IMR-90 (cell line): ENCODE measurements around the gene NCF2. TPM values are rescaled to one million over a fixed set of nuclear protein-coding genes. Genes with fewer than 3 reads are reported as not detected.
A peak's percentile ranks its signal among the peaks of the same experiment; 100 is the strongest.

Experiments
- ATAC-seq: fragments of 200-7000 bp; cut with Tn5 transposase; 2 replicates; pipeline ENCODE4 v1.9.1; 2020; ENCODE audit warnings: low read depth, mild to moderate bottlenecking, moderate library complexity
- BruUV-seq: library from RNA; stranded (reverse); fragments of 400-500 nt; replicated peaks from 2 replicates; lab custom pipeline; 2021; lab: Mats Ljungman, UMichigan
- CTCF ChIA-PET: fragments of 300-600 bp; formaldehyde crosslinking; extraction: SDS; loops from one replicate; lab custom pipeline; 2021; ENCODE audit warnings: antibody characterized with exemption; lab: Yijun Ruan, JAX
- POLR2A ChIA-PET: fragments of 300-600 bp; sonication (Branson Sonifier 250); formaldehyde crosslinking; loops from one replicate; lab custom pipeline; 2022; ENCODE audit warnings: antibody characterized with exemption; ENCODE audit not compliant: unreplicated experiment; lab: Charles Lee
- DNase-seq: peaks from one replicate; pipeline ENCODE4 v3.0.0; 2013
- H2AFZ ChIP-seq: replicated peaks from 2 replicates; pipeline ENCODE3; 2013; ENCODE audit warnings: low read length, mild to moderate bottlenecking; ENCODE audit not compliant: poor library complexity
- H2AK5ac ChIP-seq: 2 replicates; pipeline ENCODE4 v1.6.1; 2013; ENCODE audit warnings: low read depth, low read length, inconsistent platforms
- H2AK9ac ChIP-seq: replicated peaks from 2 replicates; pipeline ENCODE3; 2013; ENCODE audit warnings: mild to moderate bottlenecking, low read depth, low read length, moderate library complexity; ENCODE audit not compliant: poor library complexity
- H2BK120ac ChIP-seq: 2 replicates; pipeline ENCODE4 v1.6.1; 2013; ENCODE audit warnings: low read depth, low read length, inconsistent platforms
- H2BK15ac ChIP-seq: 3 replicates; pipeline ENCODE4 v1.6.1; 2013; ENCODE audit warnings: low read depth, low read length, inconsistent platforms
- H2BK20ac ChIP-seq: 2 replicates; pipeline ENCODE4 v1.6.1; 2013; ENCODE audit warnings: low read depth, mild to moderate bottlenecking, inconsistent platforms, low read length, moderate library complexity
- H2BK5ac ChIP-seq: 2 replicates; pipeline ENCODE4 v1.6.1; 2013; ENCODE audit warnings: mild to moderate bottlenecking, low read depth, low read length, inconsistent platforms; ENCODE audit not compliant: poor library complexity, severe bottlenecking
- H3K14ac ChIP-seq: replicated peaks from 2 replicates; pipeline ENCODE4 v1.6.1; 2013; ENCODE audit warnings: low read depth, low read length, inconsistent platforms
- H3K18ac ChIP-seq: 2 replicates; pipeline ENCODE4 v1.6.1; 2013; ENCODE audit warnings: low read depth, low read length, control low read depth
- H3K23ac ChIP-seq: 2 replicates; pipeline ENCODE4 v1.6.1; 2013; ENCODE audit warnings: low read depth, low read length, inconsistent platforms
- H3K27ac ChIP-seq: 2 replicates; pipeline ENCODE4 v1.5.1; 2013; ENCODE audit warnings: mild to moderate bottlenecking, control low read depth, low read length; ENCODE audit not compliant: insufficient read depth
- H3K27me3 ChIP-seq: 2 replicates; pipeline ENCODE4 v1.6.1; 2013; ENCODE audit warnings: low read length; ENCODE audit not compliant: control insufficient read depth, insufficient read depth
- H3K36me3 ChIP-seq: 2 replicates; pipeline ENCODE4 v1.6.1; 2013; ENCODE audit warnings: low read length, mixed read lengths; ENCODE audit not compliant: control insufficient read depth, insufficient read depth
- H3K4ac ChIP-seq: 2 replicates; pipeline ENCODE4 v1.6.1; 2013; ENCODE audit warnings: low read depth, low read length, inconsistent platforms
- H3K4me1 ChIP-seq: 2 replicates; pipeline ENCODE4 v1.6.1; 2013; ENCODE audit warnings: low read length, mixed read lengths; ENCODE audit not compliant: control insufficient read depth, insufficient read depth
- H3K4me2 ChIP-seq: 2 replicates; pipeline ENCODE4 v1.6.1; 2013; ENCODE audit warnings: low read depth, mild to moderate bottlenecking, control low read depth, low read length, moderate library complexity
- H3K4me3 ChIP-seq: 2 replicates; pipeline ENCODE4 v1.5.1; 2013; ENCODE audit warnings: low read depth, mild to moderate bottlenecking, control low read depth, low read length, moderate library complexity; ENCODE audit not compliant: insufficient read depth
- H3K56ac ChIP-seq: 2 replicates; pipeline ENCODE4 v1.6.1; 2013; ENCODE audit warnings: low read length, inconsistent platforms; ENCODE audit not compliant: insufficient read depth; ENCODE audit errors: extremely low read depth
- H3K79me1 ChIP-seq, 2 experiments: 2 replicates each; pipeline ENCODE4 v1.6.1; 2013; ENCODE audit warnings: low read length in 2 of 2, inconsistent platforms in 1 of 2, low read depth in 1 of 2
- H3K9ac ChIP-seq: 2 replicates; pipeline ENCODE4 v1.6.1; 2013; ENCODE audit warnings: low read depth, low read length, control low read depth
- H3K9me1 ChIP-seq: 2 replicates; pipeline ENCODE4 v1.6.1; 2013; ENCODE audit warnings: low read length, inconsistent platforms; ENCODE audit not compliant: insufficient read depth
- H3K9me3 ChIP-seq: 2 replicates; pipeline ENCODE4 v1.6.1; 2013; ENCODE audit warnings: low read length; ENCODE audit not compliant: control insufficient read depth, insufficient read depth
- H4K20me1 ChIP-seq: 2 replicates; pipeline ENCODE4 v1.6.1; 2013; ENCODE audit warnings: low read length, inconsistent platforms; ENCODE audit not compliant: insufficient read depth
- H4K5ac ChIP-seq: 2 replicates; pipeline ENCODE4 v1.6.1; 2013; ENCODE audit warnings: mild to moderate bottlenecking, low read depth, low read length, control low read depth
- H4K8ac ChIP-seq, 2 experiments: 2 replicates each; pipeline ENCODE4 v1.6.1; 2013; ENCODE audit warnings: low read depth in 2 of 2, low read length in 2 of 2, control low read depth in 1 of 2, inconsistent platforms in 1 of 2
- H4K91ac ChIP-seq: 2 replicates; pipeline ENCODE4 v1.6.1; 2013; ENCODE audit warnings: low read depth, low read length, inconsistent platforms; ENCODE audit not compliant: insufficient read depth
- CEBPB ChIP-seq: IDR thresholded peaks from 2 replicates; pipeline ENCODE4 v1.6.1; 2012; ENCODE audit warnings: low read depth, low read length, improper control_type of control experiment
- CHD1 ChIP-seq: IDR thresholded peaks from 2 replicates; pipeline ENCODE4 v1.6.1; 2012; ENCODE audit warnings: low read depth, low read length, improper control_type of control experiment
- RAD21 ChIP-seq: IDR thresholded peaks from 2 replicates; pipeline ENCODE4 v1.6.1; 2012; ENCODE audit warnings: low read length, improper control_type of control experiment
- whole genome bisulfite sequencing, 2 experiments: methylation state at CpG; one replicate each; pipeline versions ENCODE4 v1.1.5 to v1.1.7; 2013; ENCODE audit warnings: missing lambda C conversion rate in 2 of 2; ENCODE audit not compliant: insufficient read length in 1 of 2; ENCODE audit errors: extremely low coverage in 2 of 2; 5-methylcytosine and 5-hydroxymethylcytosine counted together
- dilution Hi-C: fragments of 300-500 bp; cut with HindIII; formaldehyde crosslinking; loops from one replicate; pipeline ENCODE4 v1.14.3; 2018; ENCODE audit warnings: low sequenced_read_pairs; ENCODE audit not compliant: unreplicated experiment
- in situ Hi-C: fragments of 300-500 bp; cut with MboI; formaldehyde crosslinking; loops from 3 replicates; pipeline ENCODE4 v1.14.3; 2019; ENCODE audit warnings: low sequenced_read_pairs, inconsistent platforms, mixed read lengths
- intact Hi-C: fragments of 100-400 bp; cut with micrococcal nuclease; formaldehyde crosslinking; loops from 2 replicates; pipeline ENCODE4 v1.10.0; 2022
- polyA plus RNA-seq, 3 experiments: library from polyadenylated mRNA; depleted of rRNA; stranded (reverse); fragments of >200 nt; gene quantifications; 2 replicates each; pipeline ENCODE4 v1.2.3, GENCODE V29; 2012; ENCODE audit warnings: low replicate concordance in 1 of 3
- total RNA-seq: library from RNA; depleted of rRNA; stranded (reverse); fragments of >200 nt; gene quantifications from 2 replicates; pipeline ENCODE4 v1.2.3, GENCODE V29; 2012
- TF ChIP-seq, protein P1 (sequence below): conservative IDR thresholded peaks from 2 replicates; pipeline ENCODE4 v1.5.1; 2012; ENCODE audit warnings: mild to moderate bottlenecking, low read depth, low read length, improper control_type of control experiment

NCF2 gene
- total and polyA plus RNA-seq, 2 of the 4 experiments (the other 2 are of a cell fraction): 3.2 to 4.2 TPM

DNA sequence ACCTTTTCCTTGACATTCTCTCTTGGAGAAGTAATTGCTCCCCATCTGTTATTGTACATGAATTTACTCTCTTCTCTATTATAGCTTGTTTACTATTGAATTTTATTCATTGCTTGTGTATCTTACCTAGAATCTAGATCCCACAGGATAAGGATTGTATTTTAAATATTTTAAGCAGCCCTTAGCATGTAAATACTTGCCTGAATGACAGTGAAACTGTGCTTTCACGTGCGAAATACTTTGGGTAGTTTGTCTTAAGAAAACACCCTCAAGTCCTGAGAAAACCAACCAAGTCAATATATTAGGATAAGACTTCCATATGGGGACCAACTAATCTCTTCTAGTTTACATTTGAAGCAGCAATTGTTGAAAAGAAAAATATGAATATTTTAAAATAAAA lies 30.1 kb upstream of the NCF2 start:
- Histone ChIP-seq H3K4me1 (no peaks in the 10 kb centered on the region), H3K27ac (no peak overlapping the region), H3K4me3 (no peak overlapping the region), H2BK15ac (no peak overlapping the region), H3K4ac (no peak overlapping the region), H3K4me2 (no peak overlapping the region), H2AK9ac (no peak overlapping the region), H3K14ac (no peak overlapping the region), H3K23ac (no peak overlapping the region), H3K27me3 (no peaks in the 10 kb centered on the region), H3K9me1 (no peaks in the 10 kb centered on the region), H3K9ac (no peak overlapping the region), H4K20me1 (peaks cover 1% of the 10 kb centered on the region; the same call in 1 of the 2 replicates), H2AFZ (no peak overlapping the region), H3K56ac (no peak overlapping the region), H3K18ac (no peak overlapping the region), H2AK5ac (no peak overlapping the region), H2BK5ac (no peak overlapping the region), H4K91ac (no peak overlapping the region), H3K9me3 (no peaks in the 10 kb centered on the region), H2BK120ac (no peak overlapping the region), H3K36me3 (no peaks in the 10 kb centered on the region), H2BK20ac (no peak overlapping the region), H4K8ac (0 out of 4 replicates have a peak overlapping the region, but pooled peaks of 1 of the 2 experiments have one; percentile 35), H3K79me1 (peaks cover 0 to 10% of the 10 kb centered on the region in 2 experiments; a peak in 2 of 4 replicates), H4K5ac (no peak overlapping the region)
- in situ Hi-C loops (loop anchor here (10.0 kb wide), 2 partner anchors 146 to 336 kb away; partner anchors contain the start of gene SMG7), intact Hi-C loops (no loop called here), dilution Hi-C loops (no loop called here)
- BruUV-seq: no TSS peak
- ChIA-PET POLR2A (no interaction called here), CTCF (interaction anchor here (0.7 to 1.0 kb wide), 2 partner anchors 11 to 81 kb away, joined by 3 read pairs; no protein-coding TSS in a partner anchor)
- TF ChIP-seq, protein P1, sequence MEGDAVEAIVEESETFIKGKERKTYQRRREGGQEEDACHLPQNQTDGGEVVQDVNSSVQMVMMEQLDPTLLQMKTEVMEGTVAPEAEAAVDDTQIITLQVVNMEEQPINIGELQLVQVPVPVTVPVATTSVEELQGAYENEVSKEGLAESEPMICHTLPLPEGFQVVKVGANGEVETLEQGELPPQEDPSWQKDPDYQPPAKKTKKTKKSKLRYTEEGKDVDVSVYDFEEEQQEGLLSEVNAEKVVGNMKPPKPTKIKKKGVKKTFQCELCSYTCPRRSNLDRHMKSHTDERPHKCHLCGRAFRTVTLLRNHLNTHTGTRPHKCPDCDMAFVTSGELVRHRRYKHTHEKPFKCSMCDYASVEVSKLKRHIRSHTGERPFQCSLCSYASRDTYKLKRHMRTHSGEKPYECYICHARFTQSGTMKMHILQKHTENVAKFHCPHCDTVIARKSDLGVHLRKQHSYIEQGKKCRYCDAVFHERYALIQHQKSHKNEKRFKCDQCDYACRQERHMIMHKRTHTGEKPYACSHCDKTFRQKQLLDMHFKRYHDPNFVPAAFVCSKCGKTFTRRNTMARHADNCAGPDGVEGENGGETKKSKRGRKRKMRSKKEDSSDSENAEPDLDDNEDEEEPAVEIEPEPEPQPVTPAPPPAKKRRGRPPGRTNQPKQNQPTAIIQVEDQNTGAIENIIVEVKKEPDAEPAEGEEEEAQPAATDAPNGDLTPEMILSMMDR: no peak
- no peak for TF ChIP-seq CEBPB
- no peak for TF ChIP-seq RAD21
- TF ChIP-seq CHD1: no peak
- DNase-seq: no peak
- ATAC-seq: no peak
- WGBS, 2 experiments: no CpG with 5 or more reads among the region's 2 CpGs
